BJ (cell line): ENCODE data around the gene TM9SF2. TPM values are rescaled to one million over a fixed set of nuclear protein-coding genes. Genes with fewer than 3 reads are reported as not detected.
"Not testable (repeated sequence)": the region's sequence is repeated elsewhere in the genome, so short reads cannot be mapped to it uniquely, and the experiment has no call there.

ENCODE experiments used
- CTCF ChIA-PET: fragments of 350-600 bp; formaldehyde crosslinking; extraction: SDS; loops from one replicate; lab custom pipeline; 2021; ENCODE audit warnings: antibody characterized with exemption, inconsistent platforms; lab: Yijun Ruan, JAX
- POLR2A ChIA-PET: fragments of 300-600 bp; sonication (Branson Sonifier 250); formaldehyde crosslinking; extraction: SDS; loops from one replicate; lab custom pipeline; 2021; ENCODE audit warnings: antibody characterized with exemption; lab: Charles Lee
- DNase-seq: peaks from one replicate; pipeline ENCODE4 v3.0.0-alpha.2; 2011; ENCODE audit warnings: low read depth
- H3K27me3 ChIP-seq: 2 replicates; pipeline ENCODE4 v1.6.0; 2011; ENCODE audit warnings: low read length; ENCODE audit not compliant: control insufficient read depth, insufficient read depth
- H3K36me3 ChIP-seq: 2 replicates; pipeline ENCODE4 v1.5.1; 2011; ENCODE audit warnings: low read length; ENCODE audit not compliant: control insufficient read depth, insufficient read depth
- H3K4me3 ChIP-seq: 2 replicates; pipeline ENCODE4 v1.5.1; 2011; ENCODE audit warnings: low read depth, mild to moderate bottlenecking, control low read depth, low read length
- CTCF ChIP-seq: IDR thresholded peaks from 2 replicates; pipeline ENCODE4 v1.5.1; 2011; ENCODE audit warnings: low read depth, mild to moderate bottlenecking, control low read depth, inconsistent platforms, low read length, moderate library complexity; ENCODE audit not compliant: insufficient read depth
- polyA minus RNA-seq: library from RNA; depleted of rRNA, polyadenylated mRNA; stranded (reverse); fragments of >200 nt; gene quantifications from 2 replicates; pipeline ENCODE4 v1.2.3, GENCODE V29; 2011; rRNA and poly(A)+ RNA removed
- polyA plus RNA-seq: library from polyadenylated mRNA; depleted of rRNA; stranded (reverse); fragments of >200 nt; gene quantifications from 2 replicates; pipeline ENCODE4 v1.2.3, GENCODE V29; 2011; rRNA removed

Gene TM9SF2
- 62.0 and 119 TPM in 2 replicates for polyA plus RNA-seq
- polyA minus RNA-seq, result 66.9 and 67.8 TPM in 2 replicates

- no peaks in the 10 kb centered on the region for H3K27me3 ChIP-seq
- DNase-seq, result peak; percentile 75
- POLR2A ChIA-PET, result no interaction called here
- CTCF ChIA-PET, result interaction anchor here (1.2 to 2.3 kb wide), 5 partner anchors 51 to 109 kb away, joined by 3 to 8 read pairs (median 4); no protein-coding TSS in a partner anchor
- H3K4me3 ChIP-seq, result peak within 1 kb of the TSS; percentile 97
- TF ChIP-seq CTCF, result no peak
- H3K36me3 ChIP-seq, result no peaks in the 10 kb centered on the region
Measured at GRCh38 chr13:99501184-99501847, at the start of gene TM9SF2. TSS of gene TM9SF2 (plus strand) at chr13:99501472. CDS start at chr13:99501607, 135 bp downstream.

GRCh38 chr13:99454518-99455183, 46.6 kb upstream of the TM9SF2 start:
- Histone ChIP-seq H3K27me3 (peaks cover 1% of the 10 kb centered on the region; the same call in 1 of the 2 replicates), H3K36me3 (no peaks in the 10 kb centered on the region), H3K4me3 (no peak overlapping the region)
- no peak for TF ChIP-seq CTCF
- CTCF ChIA-PET, result no interaction called here
- DNase-seq, result no peak
- POLR2A ChIA-PET, result no interaction called here

GRCh38 chr13:99459099-99459850, 42.0 kb upstream of the TM9SF2 start:
- Histone ChIP-seq H3K4me3 (no peak overlapping the region), H3K36me3 (no peaks in the 10 kb centered on the region), H3K27me3 (peaks cover 1% of the 10 kb centered on the region; the same call in 1 of the 2 replicates)
- no peak for DNase-seq
- CTCF ChIA-PET, result no interaction called here
- POLR2A ChIA-PET, result no interaction called here
- TF ChIP-seq CTCF, result no peak

GRCh38 chr13:99460802-99461201, 40.5 kb upstream of the TM9SF2 start:
- POLR2A ChIA-PET, DNase-seq, H3K4me3 ChIP-seq, CTCF ChIA-PET, H3K27me3 ChIP-seq, H3K36me3 ChIP-seq: not testable (repeated sequence)

GRCh38 chr13:99463646-99464397, 37.5 kb upstream of the TM9SF2 start:
- H3K4me3 ChIP-seq, result 0 out of 2 replicates have a peak overlapping the region, but pooled peaks have one; percentile 12
- no peaks in the 10 kb centered on the region for H3K36me3 ChIP-seq
- DNase-seq, result no peak
- ChIA-PET CTCF (interaction anchor here (0.9 kb wide), 1 partner anchor 193 kb away, joined by 3 read pairs; no protein-coding TSS in a partner anchor), POLR2A (no interaction called here)
- H3K27me3 ChIP-seq, result no peaks in the 10 kb centered on the region
- no peak for TF ChIP-seq CTCF
